ENCODE results near the gene FAM13A. TPM values are rescaled to one million over a fixed set of nuclear protein-coding genes. Genes with fewer than 3 reads are reported as not detected.
"Not testable (repeated sequence)": the region's sequence is repeated elsewhere in the genome, so short reads cannot be mapped to it uniquely, and the experiment has no call there.

The FAM13A gene
- total RNA-seq, 1 donor from 2014 or later: 16.9 TPM

GRCh38 chr4:88937081-88937480 is 119.9 kb downstream of the FAM13A start:
- intact Hi-C loops (cut with micrococcal nuclease): no loop called here
- H3K36me3 ChIP-seq: no peaks in the 10 kb centered on the region
- no peak overlapping the region for H3K4me3 ChIP-seq
- H3K9me3 ChIP-seq (replicated peaks): no peaks in the 10 kb centered on the region
- no peaks in the 10 kb centered on the region for H3K4me1 ChIP-seq
- no peaks in the 10 kb centered on the region for H3K27me3 ChIP-seq (ENCODE audit: low read depth)
- no peak overlapping the region for H3K27ac ChIP-seq (replicated peaks)
- DNase-seq: no peak
- TF ChIP-seq CTCF (IDR thresholded peaks at IDR 0.05; ENCODE audit: borderline replicate concordance): no peak

DNA sequence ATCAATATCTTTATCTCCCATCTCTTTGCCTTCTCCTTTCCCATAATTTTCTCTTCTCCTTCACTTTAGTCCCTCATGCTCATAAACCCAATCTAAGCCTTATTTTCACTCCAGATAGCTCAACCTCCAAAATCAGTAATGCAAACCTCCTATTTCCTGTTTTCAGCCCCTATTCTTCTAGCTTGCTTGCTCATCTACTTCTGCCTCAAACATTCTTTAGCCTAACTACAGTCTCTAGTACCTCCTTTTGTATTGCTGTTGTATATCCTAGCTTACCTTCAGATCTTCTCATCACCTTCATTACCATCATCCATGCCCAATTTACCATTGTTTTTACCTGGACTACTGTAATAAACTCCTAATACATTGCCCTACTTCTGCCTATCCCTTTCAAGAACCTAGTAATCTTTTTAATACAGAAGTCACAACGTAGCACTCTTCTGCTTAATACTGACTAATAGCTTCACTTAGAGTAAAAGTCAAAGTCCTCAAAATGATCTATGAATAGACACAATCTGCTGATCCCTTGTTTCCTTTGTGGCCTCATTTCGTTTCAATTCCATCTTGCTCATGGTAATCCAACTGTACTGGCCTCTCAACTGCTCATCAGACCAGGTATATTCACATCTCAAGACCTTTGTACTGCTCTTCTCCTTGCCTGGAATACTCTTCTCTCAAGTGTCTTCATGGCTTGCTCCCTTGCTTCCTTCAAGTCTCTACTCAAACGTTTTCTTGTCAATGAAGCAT is 123.4 kb downstream of the FAM13A start:
- no peak for DNase-seq
- no peak overlapping the region for H3K4me3 ChIP-seq
- TF ChIP-seq CTCF (IDR thresholded peaks at IDR 0.05; ENCODE audit: borderline replicate concordance): no peak
- intact Hi-C loops (cut with micrococcal nuclease): no loop called here
- no peak overlapping the region for H3K27ac ChIP-seq (replicated peaks)
- H3K27me3 ChIP-seq (ENCODE audit: low read depth): no peaks in the 10 kb centered on the region
- no peaks in the 10 kb centered on the region for H3K4me1 ChIP-seq
- no peaks in the 10 kb centered on the region for H3K36me3 ChIP-seq
- H3K9me3 ChIP-seq (replicated peaks): peaks cover 10% of the 10 kb centered on the region

GRCh38 chr4:88928852-88929251 is 128.1 kb downstream of the FAM13A start:
- TF ChIP-seq CTCF (IDR thresholded peaks at IDR 0.05; ENCODE audit: borderline replicate concordance): no peak
- intact Hi-C loops (cut with micrococcal nuclease): no loop called here
- Histone ChIP-seq H3K4me3 (no peak overlapping the region), H3K36me3 (no peaks in the 10 kb centered on the region), H3K9me3 (replicated peaks) (peaks cover 10% of the 10 kb centered on the region), H3K27ac (replicated peaks) (no peak overlapping the region), H3K4me1 (no peaks in the 10 kb centered on the region), H3K27me3 (ENCODE audit: low read depth) (no peaks in the 10 kb centered on the region)
- DNase-seq: no peak

GRCh38 chr4:88927420-88927819 is 129.6 kb downstream of the FAM13A start:
- DNase-seq: no peak
- Histone ChIP-seq H3K9me3 (replicated peaks) (peaks cover 10% of the 10 kb centered on the region), H3K27ac (replicated peaks) (no peak overlapping the region), H3K36me3 (no peaks in the 10 kb centered on the region), H3K4me3 (no peak overlapping the region), H3K4me1 (no peaks in the 10 kb centered on the region), H3K27me3 (ENCODE audit: low read depth) (no peaks in the 10 kb centered on the region)
- no peak for TF ChIP-seq CTCF (IDR thresholded peaks at IDR 0.05; ENCODE audit: borderline replicate concordance)
- intact Hi-C loops (cut with micrococcal nuclease): no loop called here

- no peak for DNase-seq
- H3K36me3 ChIP-seq: no peaks in the 10 kb centered on the region
- no peak overlapping the region for H3K27ac ChIP-seq (replicated peaks)
- no peak overlapping the region for H3K4me3 ChIP-seq
- peaks cover 4% of the 10 kb centered on the region for H3K9me3 ChIP-seq (replicated peaks)
- intact Hi-C loops (cut with micrococcal nuclease): no loop called here
- H3K4me1 ChIP-seq: no peaks in the 10 kb centered on the region
- no peak for TF ChIP-seq CTCF (IDR thresholded peaks at IDR 0.05; ENCODE audit: borderline replicate concordance)
- no peaks in the 10 kb centered on the region for H3K27me3 ChIP-seq (ENCODE audit: low read depth)
Observed at GRCh38 chr4:88919056-88919455, 137.9 kb downstream of the FAM13A start.

- H3K27me3 ChIP-seq (ENCODE audit: low read depth); H3K9me3 ChIP-seq (replicated peaks); H3K36me3 ChIP-seq; H3K4me3 ChIP-seq; H3K4me1 ChIP-seq; H3K27ac ChIP-seq (replicated peaks); intact Hi-C loops (cut with micrococcal nuclease); DNase-seq: not testable (repeated sequence)
Observed at GRCh38 chr4:88913181-88913580, 143.8 kb downstream of the FAM13A start.
